Activated CD4-positive, alpha-beta memory T cell treated with anti-CD3 and anti-CD28 coated beads for 36 hours (primary cell): ENCODE data around the gene TAS2R16. TPM values are rescaled to one million over a fixed set of nuclear protein-coding genes. Genes with fewer than 3 reads are reported as not detected.
"Not testable (repeated sequence)": the region's sequence is repeated elsewhere in the genome, so short reads cannot be mapped to it uniquely, and the experiment has no call there.

ENCODE experiments used
- CTCF ChIA-PET: fragments of 350-600 bp; sonication (Branson Sonifier 250); formaldehyde crosslinking; loops from one replicate; lab custom pipeline; 2021; ENCODE audit warnings: antibody characterized with exemption, inconsistent platforms; lab: Charles Lee
- POLR2A ChIA-PET: fragments of 350-600 bp; sonication (Branson Sonifier 250); formaldehyde crosslinking; loops from one replicate; lab custom pipeline; 2021; ENCODE audit warnings: antibody characterized with exemption; lab: Charles Lee
- DNase-seq: peaks from one replicate; pipeline ENCODE4 v3.0.0-alpha.2; 2020
- H3K27ac Mint-ChIP-seq: one replicate; pipeline ENCODE4 v1.8.0; 2021; ENCODE audit warnings: mixed read lengths
- H3K27me3 Mint-ChIP-seq: one replicate; pipeline ENCODE4 v1.8.0; 2021; ENCODE audit warnings: mixed read lengths
- H3K36me3 Mint-ChIP-seq: one replicate; pipeline ENCODE4 v1.8.0; 2021; ENCODE audit warnings: mixed read lengths
- H3K4me1 Mint-ChIP-seq: one replicate; pipeline ENCODE4 v1.8.0; 2021; ENCODE audit warnings: low read depth, mixed read lengths
- H3K4me3 Mint-ChIP-seq: one replicate; pipeline ENCODE4 v1.8.0; 2021; ENCODE audit warnings: mild to moderate bottlenecking, mixed read lengths
- H3K9me3 Mint-ChIP-seq: one replicate; pipeline ENCODE4 v1.8.0; 2021; ENCODE audit warnings: mixed read lengths
- intact Hi-C: fragments of 100-400 bp; cut with micrococcal nuclease; formaldehyde crosslinking; loops from one replicate; pipeline ENCODE4 v1.15.1; 2023
- total RNA-seq, 2 experiments: library from RNA; stranded (reverse); gene quantifications; one replicate each; pipeline ENCODE4 v1.2.3, GENCODE V29; 2021

TAS2R16 gene
- total RNA-seq, 2 experiments from 2014 or later = not detected

- no peak overlapping the region for H3K4me3 Mint-ChIP-seq
- POLR2A ChIA-PET = no interaction called here
- DNase-seq = no peak
- intact Hi-C loops = no loop called here
- no peaks in the 10 kb centered on the region for H3K4me1 Mint-ChIP-seq
- no peaks in the 10 kb centered on the region for H3K27me3 Mint-ChIP-seq
- CTCF ChIA-PET = no interaction called here
- H3K9me3 Mint-ChIP-seq = no peaks in the 10 kb centered on the region
- no peaks in the 10 kb centered on the region for H3K36me3 Mint-ChIP-seq
- no peak overlapping the region for H3K27ac Mint-ChIP-seq
Measured at GRCh38 chr7:122970740-122971725, 24.5 kb downstream of the TAS2R16 start.

- ChIA-PET POLR2A (no interaction called here), CTCF (no interaction called here)
- H3K27me3 Mint-ChIP-seq = no peaks in the 10 kb centered on the region
- H3K4me3 Mint-ChIP-seq = no peak overlapping the region
- H3K36me3 Mint-ChIP-seq = no peaks in the 10 kb centered on the region
- intact Hi-C loops = no loop called here
- H3K27ac Mint-ChIP-seq = no peak overlapping the region
- DNase-seq = no peak
- H3K4me1 Mint-ChIP-seq = no peaks in the 10 kb centered on the region
- no peaks in the 10 kb centered on the region for H3K9me3 Mint-ChIP-seq
Measured at GRCh38 chr7:122968389-122968788, 27.1 kb downstream of the TAS2R16 start.

- intact Hi-C loops = no loop called here
- no peak for DNase-seq
- H3K27me3 Mint-ChIP-seq = no peaks in the 10 kb centered on the region
- H3K36me3 Mint-ChIP-seq = no peaks in the 10 kb centered on the region
- no peak overlapping the region for H3K27ac Mint-ChIP-seq
- H3K4me3 Mint-ChIP-seq = no peak overlapping the region
- no peaks in the 10 kb centered on the region for H3K9me3 Mint-ChIP-seq
- no peaks in the 10 kb centered on the region for H3K4me1 Mint-ChIP-seq
- POLR2A ChIA-PET = interaction anchor here (0.8 kb wide), 1 partner anchor 140 kb away, joined by 3 read pairs; no protein-coding TSS in a partner anchor
- CTCF ChIA-PET = no interaction called here
Measured at GRCh38 chr7:122965306-122965705, 30.2 kb downstream of the TAS2R16 start.

- H3K4me3 Mint-ChIP-seq, H3K36me3 Mint-ChIP-seq, H3K27me3 Mint-ChIP-seq, intact Hi-C loops, H3K27ac Mint-ChIP-seq, H3K9me3 Mint-ChIP-seq, H3K4me1 Mint-ChIP-seq, DNase-seq, POLR2A ChIA-PET, CTCF ChIA-PET: not testable (repeated sequence)
Measured at GRCh38 chr7:122953678-122954077, 41.8 kb downstream of the TAS2R16 start.

- POLR2A ChIA-PET = no interaction called here
- intact Hi-C loops = no loop called here
- H3K4me3 Mint-ChIP-seq = no peak overlapping the region
Measured at GRCh38 chr7:122951006-122951405, 44.5 kb downstream of the TAS2R16 start.

GRCh38 chr7:122949186-122949585 is 46.3 kb downstream of the TAS2R16 start:
- ChIA-PET CTCF (no interaction called here), POLR2A (no interaction called here)
- Mint-ChIP-seq H3K27ac (no peak overlapping the region), H3K36me3 (no peaks in the 10 kb centered on the region), H3K27me3 (no peaks in the 10 kb centered on the region), H3K9me3 (peaks cover 3% of the 10 kb centered on the region), H3K4me1 (no peaks in the 10 kb centered on the region), H3K4me3 (no peak overlapping the region)
- intact Hi-C loops = no loop called here
- DNase-seq = no peak

More at GRCh38 chr7:122951006-122951405, 44.5 kb downstream of the TAS2R16 start:
- peaks cover 8% of the 10 kb centered on the region for H3K9me3 Mint-ChIP-seq
- H3K27ac Mint-ChIP-seq = no peak overlapping the region
- H3K36me3 Mint-ChIP-seq = no peaks in the 10 kb centered on the region
- CTCF ChIA-PET = no interaction called here
- no peak for DNase-seq
- no peaks in the 10 kb centered on the region for H3K27me3 Mint-ChIP-seq
- no peaks in the 10 kb centered on the region for H3K4me1 Mint-ChIP-seq

Other genes starting within 250 kb of the TAS2R16 start
- not detected for gene CADPS2, start 109.2 kb downstream of the TAS2R16 start, total RNA-seq
- not detected for gene SLC13A1, start 204.3 kb upstream of the TAS2R16 start, total RNA-seq